H1 (cell line): Measurements from ENCODE around the gene NME7. TPM values are rescaled to one million over a fixed set of nuclear protein-coding genes. Genes with fewer than 3 reads are reported as not detected.

Source experiments
- CREB1 ChIP-seq: IDR thresholded peaks from 2 replicates; pipeline ENCODE4 v1.6.1; 2012; ENCODE audit warnings: inconsistent platforms
- EZH2 ChIP-seq: fragments of 200-600 bp; sonication (generic); IDR thresholded peaks from 2 replicates; pipeline ENCODE4 v1.7.1; 2012; ENCODE audit warnings: low read depth, mild to moderate bottlenecking, moderate library complexity, low read length, inconsistent platforms; ENCODE audit not compliant: severe bottlenecking
- RNF2 ChIP-seq: fragments of 200-900, 300-1000 bp; sonication (generic); IDR thresholded peaks from 2 replicates; pipeline ENCODE4 v1.7.1; 2016; ENCODE audit warnings: borderline replicate concordance, low read depth, mild to moderate bottlenecking, antibody characterized with exemption, low read length; ENCODE audit not compliant: poor library complexity, severe bottlenecking; ENCODE audit errors: missing control alignments
- SIN3A ChIP-seq, 2 experiments: IDR thresholded peaks in 1 of 2; conservative IDR thresholded peaks in 1 of 2; 2 replicates each; pipeline ENCODE4 v1.6.1; 2011 to 2012; ENCODE audit warnings: low read length in 2 of 2, improper control_type of control experiment in 1 of 2, low read depth in 1 of 2, mild to moderate bottlenecking in 1 of 2
- SIX5 ChIP-seq: IDR thresholded peaks from 2 replicates; pipeline ENCODE4 v1.6.1; 2011; ENCODE audit warnings: mild to moderate bottlenecking, low read depth, low read length
- polyA plus RNA-seq, 7 experiments: library from polyadenylated mRNA; depleted of rRNA in 3 of 7; stranded (reverse) in 5 of 7; unstranded in 2 of 7; fragments of >200 nt in 5 of 7; fragments of 200-250 nt in 2 of 7; gene quantifications; 1 replicate in 5 of 7; 2 replicates in 1 of 7; 4 replicates in 1 of 7; pipeline versions ENCODE4 v1.2.1 to v1.2.3, GENCODE V29; 2011 to 2013; ENCODE audit warnings: missing spikeins in 2 of 7, mixed read lengths in 2 of 7
- total RNA-seq: library from RNA; stranded (reverse); fragmentation: NEBNext Ultra II Directional; extraction: Animal tissue kit (Norgen Biotek cat#: 25700); gene quantifications from 2 replicates; pipeline ENCODE4 v1.2.1, GENCODE V29; 2021
- TF ChIP-seq, protein P1 (sequence below): IDR thresholded peaks from 2 replicates; pipeline ENCODE4 v1.6.1; 2011; ENCODE audit warnings: low read depth, mild to moderate bottlenecking, low read length; ENCODE audit not compliant: insufficient read depth

NME7 gene
- total and polyA plus RNA-seq, 2 of the 8 experiments (the other 6 are each of a cell fraction or from before 2014, with no cell fraction given) = 11.6 to 28.5 TPM

DNA sequence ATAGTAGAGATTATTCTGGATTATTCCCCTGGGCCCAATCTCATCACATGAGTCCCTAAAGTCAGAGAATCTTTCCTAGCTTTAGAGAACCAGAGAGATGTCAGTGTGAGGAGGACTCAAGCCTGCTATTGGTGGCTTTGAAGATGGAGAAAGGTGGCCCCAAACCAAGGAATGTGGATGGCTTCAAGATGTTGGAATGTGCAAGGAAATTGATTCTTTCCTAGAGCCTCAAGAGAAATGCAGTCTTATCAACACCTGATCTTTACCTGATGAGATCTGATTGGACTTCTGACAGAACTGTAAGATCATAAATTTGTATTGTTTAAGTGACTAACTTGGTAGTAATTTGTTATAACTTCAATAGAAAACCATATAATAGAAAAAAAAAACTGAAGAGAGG is 51.0 kb downstream of the NME7 start (continued):
- TF ChIP-seq RNF2 (no peak), SIX5 (no peak), SIN3A (conservative IDR thresholded peaks at IDR 0.05 in 1 of 2, IDR thresholded peaks at IDR 0.05 in 1 of 2; ENCODE audit: low read depth in 1 of 2, low read length in 2 of 2) (no peak), EZH2 (no peak), CREB1 (no peak)
- TF ChIP-seq, protein P1, sequence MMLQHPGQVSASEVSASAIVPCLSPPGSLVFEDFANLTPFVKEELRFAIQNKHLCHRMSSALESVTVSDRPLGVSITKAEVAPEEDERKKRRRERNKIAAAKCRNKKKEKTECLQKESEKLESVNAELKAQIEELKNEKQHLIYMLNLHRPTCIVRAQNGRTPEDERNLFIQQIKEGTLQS = no peak
